Calu3 (cell line): Measurements from ENCODE around the gene CACNA1C. TPM values are rescaled to one million over a fixed set of nuclear protein-coding genes. Genes with fewer than 3 reads are reported as not detected.
"Not testable (repeated sequence)": the region's sequence is repeated elsewhere in the genome, so short reads cannot be mapped to it uniquely, and the experiment has no call there.

Experiments
- BruUV-seq: library from RNA; stranded (reverse); fragments of 400-500 nt; replicated peaks from 2 replicates; lab custom pipeline; 2021; lab: Mats Ljungman, UMichigan
- CTCF ChIA-PET: fragments of 300-600 bp; sonication (Branson Sonifier 250); formaldehyde crosslinking; loops from one replicate; lab custom pipeline; 2022; ENCODE audit warnings: antibody characterized with exemption; lab: Charles Lee
- DNase-seq: peaks from one replicate; pipeline ENCODE4 v3.0.0; 2022
- H3K27ac Mint-ChIP-seq: one replicate; pipeline ENCODE4 v1.8.0; 2022; ENCODE audit warnings: mixed read lengths; ENCODE audit not compliant: unreplicated experiment
- H3K27me3 Mint-ChIP-seq: one replicate; pipeline ENCODE4 v1.8.0; 2022; ENCODE audit warnings: mixed read lengths; ENCODE audit not compliant: unreplicated experiment
- H3K36me3 Mint-ChIP-seq: one replicate; pipeline ENCODE4 v1.8.0; 2022; ENCODE audit warnings: mild to moderate bottlenecking, moderate library complexity, mixed read lengths; ENCODE audit not compliant: insufficient read depth, unreplicated experiment
- H3K4me1 Mint-ChIP-seq: one replicate; pipeline ENCODE4 v1.8.0; 2022; ENCODE audit warnings: mild to moderate bottlenecking, low read depth, mixed read lengths; ENCODE audit not compliant: unreplicated experiment
- H3K4me3 Mint-ChIP-seq: one replicate; pipeline ENCODE4 v1.8.0; 2022; ENCODE audit warnings: mild to moderate bottlenecking, low read depth, moderate library complexity, mixed read lengths; ENCODE audit not compliant: unreplicated experiment
- H3K9me3 Mint-ChIP-seq: one replicate; pipeline ENCODE4 v1.8.0; 2022; ENCODE audit warnings: low read depth, mixed read lengths; ENCODE audit not compliant: unreplicated experiment
- intact Hi-C: fragments of 100-400 bp; cut with micrococcal nuclease; formaldehyde crosslinking; loops from one replicate; pipeline ENCODE4 v1.10.0; 2022; ENCODE audit not compliant: unreplicated experiment
- total RNA-seq: library from RNA; stranded (reverse); gene quantifications from 2 replicates; pipeline ENCODE4 v1.2.3, GENCODE V29; 2022
- TF ChIP-seq, protein P1 (sequence below): fragments of 200-600 bp; IDR thresholded peaks from one replicate; pipeline ENCODE4 v1.8.0; 2022; ENCODE audit warnings: antibody characterized with exemption; ENCODE audit not compliant: unreplicated experiment

CACNA1C gene
- total RNA-seq, 1 experiment from 2014 or later = not detected

DNA sequence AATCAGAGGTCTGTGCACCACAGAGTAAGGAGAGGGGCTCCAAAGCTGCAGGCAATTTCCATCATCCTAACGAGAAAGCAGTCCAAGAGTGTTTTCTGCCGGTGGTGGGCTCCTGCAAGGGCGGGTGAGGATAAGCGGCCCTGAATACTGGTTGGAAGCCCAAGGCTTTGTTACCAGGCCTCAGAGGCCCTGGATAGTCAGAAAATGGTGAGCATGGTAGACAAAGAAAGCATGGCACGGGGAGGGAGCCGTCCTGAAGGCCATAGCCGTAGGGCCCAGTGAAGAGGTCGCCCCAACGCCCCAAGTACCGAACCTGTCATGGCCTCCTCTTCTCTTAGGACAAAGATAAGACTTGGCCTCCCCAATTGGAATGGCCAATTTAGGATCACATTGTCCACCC, 435.3 kb downstream of the CACNA1C start:
- Mint-ChIP-seq H3K27me3 (no peaks in the 10 kb centered on the region), H3K36me3 (no peaks in the 10 kb centered on the region), H3K4me3 (no peak overlapping the region), H3K4me1 (no peaks in the 10 kb centered on the region), H3K9me3 (no peaks in the 10 kb centered on the region), H3K27ac (no peak overlapping the region)
- BruUV-seq = no TSS peak
- TF ChIP-seq, protein P1, sequence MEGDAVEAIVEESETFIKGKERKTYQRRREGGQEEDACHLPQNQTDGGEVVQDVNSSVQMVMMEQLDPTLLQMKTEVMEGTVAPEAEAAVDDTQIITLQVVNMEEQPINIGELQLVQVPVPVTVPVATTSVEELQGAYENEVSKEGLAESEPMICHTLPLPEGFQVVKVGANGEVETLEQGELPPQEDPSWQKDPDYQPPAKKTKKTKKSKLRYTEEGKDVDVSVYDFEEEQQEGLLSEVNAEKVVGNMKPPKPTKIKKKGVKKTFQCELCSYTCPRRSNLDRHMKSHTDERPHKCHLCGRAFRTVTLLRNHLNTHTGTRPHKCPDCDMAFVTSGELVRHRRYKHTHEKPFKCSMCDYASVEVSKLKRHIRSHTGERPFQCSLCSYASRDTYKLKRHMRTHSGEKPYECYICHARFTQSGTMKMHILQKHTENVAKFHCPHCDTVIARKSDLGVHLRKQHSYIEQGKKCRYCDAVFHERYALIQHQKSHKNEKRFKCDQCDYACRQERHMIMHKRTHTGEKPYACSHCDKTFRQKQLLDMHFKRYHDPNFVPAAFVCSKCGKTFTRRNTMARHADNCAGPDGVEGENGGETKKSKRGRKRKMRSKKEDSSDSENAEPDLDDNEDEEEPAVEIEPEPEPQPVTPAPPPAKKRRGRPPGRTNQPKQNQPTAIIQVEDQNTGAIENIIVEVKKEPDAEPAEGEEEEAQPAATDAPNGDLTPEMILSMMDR = no peak
- intact Hi-C loops = no loop called here
- CTCF ChIA-PET = no interaction called here
- no peak for DNase-seq

DNA sequence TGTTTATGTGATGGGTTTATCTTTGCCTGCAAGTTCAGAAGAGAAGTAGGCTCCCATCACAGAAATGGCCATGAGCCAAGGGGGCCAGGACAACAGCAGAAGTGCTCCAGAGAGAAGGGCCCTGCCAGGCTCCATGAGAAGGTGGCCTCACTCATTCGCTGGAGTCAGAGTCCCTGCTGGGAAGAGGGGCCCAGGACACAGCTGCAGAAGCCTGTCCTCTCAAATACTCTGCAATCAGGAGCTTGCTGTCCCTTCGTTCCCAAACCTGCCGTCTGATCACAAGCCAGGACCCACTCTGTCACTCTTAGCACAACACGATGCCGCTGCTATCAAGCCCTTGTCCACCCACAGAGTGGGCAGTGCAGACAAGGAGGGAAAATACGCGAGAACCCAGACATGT, 435.8 kb downstream of the CACNA1C start:
- H3K27me3 Mint-ChIP-seq = no peaks in the 10 kb centered on the region
- DNase-seq = no peak
- H3K4me3 Mint-ChIP-seq = no peak overlapping the region
- no peaks in the 10 kb centered on the region for H3K9me3 Mint-ChIP-seq
- no peaks in the 10 kb centered on the region for H3K4me1 Mint-ChIP-seq
- intact Hi-C loops = no loop called here
- no peak overlapping the region for H3K27ac Mint-ChIP-seq
- CTCF ChIA-PET = no interaction called here
- no peaks in the 10 kb centered on the region for H3K36me3 Mint-ChIP-seq
- BruUV-seq = no TSS peak
- TF ChIP-seq, protein P1 = no peak

DNA sequence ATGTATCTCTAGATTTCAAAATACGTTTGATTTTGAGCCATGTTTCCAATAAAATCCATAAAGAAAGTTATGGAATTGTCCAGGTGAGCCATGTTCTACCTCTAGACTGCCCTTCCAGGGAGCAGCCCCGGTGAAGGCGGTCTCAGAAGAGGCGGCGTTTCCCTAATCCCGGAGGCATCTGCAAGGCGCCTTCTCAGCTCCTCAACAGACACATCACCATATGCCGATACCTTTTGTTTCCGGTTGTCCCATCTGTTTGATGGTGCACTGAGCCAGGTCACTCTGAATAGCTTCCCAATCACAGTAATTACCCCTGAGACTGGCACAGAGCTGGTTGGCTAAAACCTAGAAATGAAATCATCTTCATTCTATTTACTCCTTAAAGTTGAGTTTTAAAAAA, 436.5 kb downstream of the CACNA1C start:
- H3K36me3 Mint-ChIP-seq = no peaks in the 10 kb centered on the region
- BruUV-seq = no TSS peak
- H3K4me1 Mint-ChIP-seq = no peaks in the 10 kb centered on the region
- H3K9me3 Mint-ChIP-seq = no peaks in the 10 kb centered on the region
- no peak for DNase-seq
- TF ChIP-seq, protein P1 = no peak
- H3K4me3 Mint-ChIP-seq = no peak overlapping the region
- no peak overlapping the region for H3K27ac Mint-ChIP-seq
- no peaks in the 10 kb centered on the region for H3K27me3 Mint-ChIP-seq
- intact Hi-C loops = no loop called here
- CTCF ChIA-PET = no interaction called here

DNA sequence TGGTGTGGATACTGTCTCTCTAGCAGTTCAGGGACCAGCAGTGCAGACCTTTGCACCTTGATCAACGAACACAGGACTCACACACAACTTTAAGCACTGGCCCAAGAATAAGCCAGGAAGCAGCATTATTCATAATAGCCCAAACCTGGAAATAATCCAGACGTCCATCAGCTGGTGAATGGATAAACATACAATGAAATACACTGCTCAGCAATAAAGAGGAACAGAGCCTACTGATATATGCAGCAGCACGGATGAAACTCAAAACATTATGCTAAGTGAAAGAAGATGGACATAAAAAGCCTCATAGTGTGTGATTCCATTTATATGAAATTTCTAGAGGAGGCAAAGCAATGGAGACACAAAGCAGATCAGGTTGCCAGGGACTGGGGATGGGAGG, 438.0 kb downstream of the CACNA1C start:
- H3K27ac Mint-ChIP-seq = no peak overlapping the region
- intact Hi-C loops = no loop called here
- no peaks in the 10 kb centered on the region for H3K9me3 Mint-ChIP-seq
- no TSS peak for BruUV-seq
- no peaks in the 10 kb centered on the region for H3K27me3 Mint-ChIP-seq
- no peak overlapping the region for H3K4me3 Mint-ChIP-seq
- H3K4me1 Mint-ChIP-seq = no peaks in the 10 kb centered on the region
- TF ChIP-seq, protein P1 = no peak
- CTCF ChIA-PET = no interaction called here
- DNase-seq = no peak
- H3K36me3 Mint-ChIP-seq = no peaks in the 10 kb centered on the region

DNA sequence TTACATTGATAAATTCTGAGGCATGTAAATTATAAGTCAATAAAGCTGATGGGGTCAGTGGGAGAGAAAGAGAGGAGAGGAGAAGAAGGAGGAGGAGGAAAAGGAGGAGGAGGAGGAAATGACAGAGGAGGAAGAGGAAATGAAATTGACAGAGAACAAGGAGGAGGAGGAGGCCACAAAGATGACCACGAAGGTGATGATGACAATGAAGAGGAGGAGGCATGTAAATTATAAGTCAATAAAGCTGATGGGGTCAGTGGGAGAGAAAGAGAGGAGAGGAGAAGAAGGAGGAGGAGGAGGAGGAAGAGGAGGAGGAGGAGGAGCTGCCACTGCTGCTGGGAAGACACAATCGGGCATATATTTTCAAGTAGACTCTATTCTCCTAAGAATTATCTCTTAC, 438.6 kb downstream of the CACNA1C start:
- H3K4me3 Mint-ChIP-seq, CTCF ChIA-PET, H3K27ac Mint-ChIP-seq, H3K36me3 Mint-ChIP-seq, H3K9me3 Mint-ChIP-seq, BruUV-seq, DNase-seq, intact Hi-C loops, H3K4me1 Mint-ChIP-seq, H3K27me3 Mint-ChIP-seq: not testable (repeated sequence)
